ENCODE results near the gene TBRG4.

Gene TBRG4

DNA sequence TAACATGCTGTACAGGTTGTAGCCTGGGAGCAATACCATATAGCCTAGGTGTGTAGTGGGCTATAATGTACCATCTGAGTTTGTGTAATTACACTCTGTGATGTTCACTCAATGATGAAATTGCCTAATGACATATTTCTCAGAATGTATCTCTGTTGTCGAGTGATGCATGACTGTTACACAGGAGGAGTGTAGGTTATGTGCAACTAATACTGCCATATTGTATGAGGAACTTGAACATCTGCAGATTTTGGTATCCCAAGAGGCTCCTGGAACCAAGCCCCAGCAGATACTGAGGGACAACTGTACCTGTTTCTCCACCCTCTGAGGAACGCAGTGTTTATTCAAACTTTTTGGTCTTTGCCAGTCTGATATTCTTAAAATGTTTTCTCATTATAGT, 61.3 kb downstream of the TBRG4 start:
- no peak for DNase-seq
